ENCODE results near the gene OGDHL.

Gene OGDHL

GRCh38 chr10:49761789-49762565 is at the start of gene OGDHL:
OGDHL (minus strand) TSS chr10:49762323; CDS start chr10:49758592, 3,731 bp downstream.
- DNase-seq (ENCODE audit: low spot score) = peak; percentile 92
- TF ChIP-seq, protein P1, sequence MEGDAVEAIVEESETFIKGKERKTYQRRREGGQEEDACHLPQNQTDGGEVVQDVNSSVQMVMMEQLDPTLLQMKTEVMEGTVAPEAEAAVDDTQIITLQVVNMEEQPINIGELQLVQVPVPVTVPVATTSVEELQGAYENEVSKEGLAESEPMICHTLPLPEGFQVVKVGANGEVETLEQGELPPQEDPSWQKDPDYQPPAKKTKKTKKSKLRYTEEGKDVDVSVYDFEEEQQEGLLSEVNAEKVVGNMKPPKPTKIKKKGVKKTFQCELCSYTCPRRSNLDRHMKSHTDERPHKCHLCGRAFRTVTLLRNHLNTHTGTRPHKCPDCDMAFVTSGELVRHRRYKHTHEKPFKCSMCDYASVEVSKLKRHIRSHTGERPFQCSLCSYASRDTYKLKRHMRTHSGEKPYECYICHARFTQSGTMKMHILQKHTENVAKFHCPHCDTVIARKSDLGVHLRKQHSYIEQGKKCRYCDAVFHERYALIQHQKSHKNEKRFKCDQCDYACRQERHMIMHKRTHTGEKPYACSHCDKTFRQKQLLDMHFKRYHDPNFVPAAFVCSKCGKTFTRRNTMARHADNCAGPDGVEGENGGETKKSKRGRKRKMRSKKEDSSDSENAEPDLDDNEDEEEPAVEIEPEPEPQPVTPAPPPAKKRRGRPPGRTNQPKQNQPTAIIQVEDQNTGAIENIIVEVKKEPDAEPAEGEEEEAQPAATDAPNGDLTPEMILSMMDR (IDR thresholded peaks at IDR 0.05; ENCODE audit: borderline replicate concordance, control extremely low read depth, extremely low read depth, insufficient read depth, missing control alignments) = no peak
- in situ Hi-C loops (cut with MboI; ENCODE audit: low sequenced_read_pairs, unreplicated experiment) = no loop called here

- in situ Hi-C loops (cut with MboI; ENCODE audit: low sequenced_read_pairs, unreplicated experiment) = no loop called here
- TF ChIP-seq, protein P1 (IDR thresholded peaks at IDR 0.05; ENCODE audit: borderline replicate concordance, control extremely low read depth, extremely low read depth, insufficient read depth, missing control alignments) = no peak
- no peak for DNase-seq (ENCODE audit: low spot score)
Observed at GRCh38 chr10:49803988-49804387, 41.9 kb upstream of the OGDHL start.

GRCh38 chr10:49798275-49798674 is 36.2 kb upstream of the OGDHL start:
- TF ChIP-seq, protein P1 (IDR thresholded peaks at IDR 0.05; ENCODE audit: borderline replicate concordance, control extremely low read depth, extremely low read depth, insufficient read depth, missing control alignments) = no peak
- no peak for DNase-seq (ENCODE audit: low spot score)
- in situ Hi-C loops (cut with MboI; ENCODE audit: low sequenced_read_pairs, unreplicated experiment) = no loop called here

GRCh38 chr10:49791100-49791499 is 29.0 kb upstream of the OGDHL start:
- in situ Hi-C loops (cut with MboI; ENCODE audit: low sequenced_read_pairs, unreplicated experiment) = no loop called here
- DNase-seq (ENCODE audit: low spot score) = no peak
- TF ChIP-seq, protein P1 (IDR thresholded peaks at IDR 0.05; ENCODE audit: borderline replicate concordance, control extremely low read depth, extremely low read depth, insufficient read depth, missing control alignments) = no peak

DNA sequence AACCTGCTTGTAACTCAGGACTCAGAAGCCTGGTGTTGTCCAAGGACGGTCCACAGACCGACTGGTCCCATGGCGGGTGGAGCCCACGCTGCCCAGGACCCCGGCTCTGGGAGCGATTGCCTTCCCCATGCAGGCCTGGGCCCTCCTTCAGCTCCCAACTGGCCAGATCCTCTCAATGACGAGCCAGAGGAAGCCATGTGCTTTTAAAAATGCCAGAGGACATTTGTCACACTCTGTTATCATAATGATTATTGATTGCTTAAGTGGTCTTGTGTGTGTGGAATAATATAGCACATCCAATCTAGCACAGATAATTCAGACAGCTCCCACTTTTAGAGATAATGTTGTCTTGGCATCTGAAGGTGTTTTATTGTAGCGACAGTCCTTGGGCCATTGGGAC is 22.6 kb upstream of the OGDHL start:
- no peak for DNase-seq (ENCODE audit: low spot score)
- TF ChIP-seq, protein P1 (IDR thresholded peaks at IDR 0.05; ENCODE audit: borderline replicate concordance, control extremely low read depth, extremely low read depth, insufficient read depth, missing control alignments) = no peak
- in situ Hi-C loops (cut with MboI; ENCODE audit: low sequenced_read_pairs, unreplicated experiment) = no loop called here

- no peak for DNase-seq (ENCODE audit: low spot score)
- TF ChIP-seq, protein P1 (IDR thresholded peaks at IDR 0.05; ENCODE audit: borderline replicate concordance, control extremely low read depth, extremely low read depth, insufficient read depth, missing control alignments) = no peak
- in situ Hi-C loops (cut with MboI; ENCODE audit: low sequenced_read_pairs, unreplicated experiment) = no loop called here
Observed at GRCh38 chr10:49783645-49784044, 21.5 kb upstream of the OGDHL start.
